HepG2 (cell line): Measurements from ENCODE around the gene SNX15. TPM values are rescaled to one million over a fixed set of nuclear protein-coding genes. Genes with fewer than 3 reads are reported as not detected.

Experiments used
- BRCA1 ChIP-seq: sonication (generic); formaldehyde crosslinking; IDR thresholded peaks from 2 replicates; pipeline ENCODE4 v1.4.0; 2020; ENCODE audit warnings: missing genetic modification reagents
- CBX2 ChIP-seq, 2 experiments: fragments of 200-600 bp in 1 of 2; sonication (generic); formaldehyde crosslinking in 1 of 2; IDR thresholded peaks; 2 replicates each; pipeline versions ENCODE4 v1.7.0 to v1.8.1; 2018 to 2022; ENCODE audit warnings: low read depth in 2 of 2, low read length in 1 of 2, mild to moderate bottlenecking in 1 of 2, missing genetic modification reagents in 1 of 2
- CC2D1A ChIP-seq: sonication (generic); formaldehyde crosslinking; IDR thresholded peaks from 2 replicates; pipeline ENCODE4 v1.8.1; 2023; ENCODE audit warnings: mild to moderate bottlenecking, missing genetic modification reagents
- CREBL2 ChIP-seq: sonication (generic); formaldehyde crosslinking; IDR thresholded peaks from 2 replicates; pipeline ENCODE4 v1.8.1; 2023; ENCODE audit warnings: missing genetic modification reagents, mild to moderate bottlenecking, borderline replicate concordance
- DNMT3B ChIP-seq: conservative IDR thresholded peaks from 2 replicates; pipeline ENCODE4 v1.6.1; 2016; ENCODE audit warnings: missing biosample characterization, control low read depth
- EED ChIP-seq: sonication (generic); formaldehyde crosslinking; IDR thresholded peaks from 2 replicates; pipeline ENCODE4 v1.5.0; 2020; ENCODE audit warnings: mild to moderate bottlenecking, missing genetic modification reagents
- HNF4A ChIP-seq: sonication (generic); formaldehyde crosslinking; IDR thresholded peaks from 2 replicates; pipeline ENCODE4 v1.4.0; 2020; ENCODE audit warnings: missing genetic modification reagents
- KLF9 ChIP-seq: IDR thresholded peaks from 2 replicates; pipeline ENCODE4 v1.6.1; 2016; ENCODE audit warnings: low read depth
- LCORL ChIP-seq, 2 experiments: fragments of 450-650 bp in 1 of 2; sonication (generic) in 1 of 2; formaldehyde crosslinking in 1 of 2; IDR thresholded peaks; 2 replicates each; pipeline versions ENCODE4 v1.5.0 to v1.6.1; 2017 to 2020; ENCODE audit warnings: antibody characterized with exemption in 1 of 2, missing genetic modification reagents in 1 of 2
- NCOA1 ChIP-seq: sonication (generic); formaldehyde crosslinking; IDR thresholded peaks from 2 replicates; pipeline ENCODE4 v1.9.0; 2021; ENCODE audit warnings: missing genetic modification reagents
- RFX5 ChIP-seq: IDR thresholded peaks from 2 replicates; pipeline ENCODE4 v1.6.1; 2011; ENCODE audit warnings: low read depth, low read length, improper control_type of control experiment
- RNF2 ChIP-seq: fragments of 450-650 bp; conservative IDR thresholded peaks from 2 replicates; pipeline ENCODE4 v1.6.1; 2016; ENCODE audit warnings: low read depth
- RXRA ChIP-seq: sonication (generic); formaldehyde crosslinking; IDR thresholded peaks from 2 replicates; pipeline ENCODE4 v1.5.1; 2020; ENCODE audit warnings: missing genetic modification reagents
- TAF15 ChIP-seq: fragments of 200-400 bp; formaldehyde crosslinking; IDR thresholded peaks from one replicate; pipeline ENCODE4 v1.6.1; 2018; ENCODE audit warnings: mild to moderate bottlenecking, low read depth, low read length; ENCODE audit not compliant: poor library complexity, severe bottlenecking
- TCF7 ChIP-seq: sonication (generic); IDR thresholded peaks from 2 replicates; pipeline ENCODE4 v1.6.1; 2016; ENCODE audit warnings: antibody characterized with exemption, low read depth
- TMF1 ChIP-seq: sonication (generic); formaldehyde crosslinking; IDR thresholded peaks from 2 replicates; pipeline ENCODE4 v1.8.1; 2022; ENCODE audit warnings: low read depth, missing genetic modification reagents
- TP53 ChIP-seq: sonication (generic); formaldehyde crosslinking; conservative IDR thresholded peaks from 2 replicates; pipeline ENCODE4 v1.4.0; 2020; ENCODE audit warnings: missing genetic modification reagents
- ZBTB14 ChIP-seq: sonication (generic); formaldehyde crosslinking; IDR thresholded peaks from 2 replicates; pipeline ENCODE4 v1.4.0; 2020; ENCODE audit warnings: missing genetic modification reagents
- ZBTB33 ChIP-seq: sonication (generic); formaldehyde crosslinking; IDR thresholded peaks from 2 replicates; pipeline ENCODE4 v1.4.0; 2020; ENCODE audit warnings: missing genetic modification reagents
- ZBTB42 ChIP-seq: sonication (generic); formaldehyde crosslinking; IDR thresholded peaks from 2 replicates; pipeline ENCODE4 v1.5.0; 2020; ENCODE audit warnings: mild to moderate bottlenecking, missing genetic modification reagents
- ZFP91 ChIP-seq: sonication (generic); formaldehyde crosslinking; IDR thresholded peaks from 2 replicates; pipeline ENCODE4 v1.9.0; 2022; ENCODE audit warnings: missing genetic modification reagents, mild to moderate bottlenecking, borderline replicate concordance
- ZMYM4 ChIP-seq: sonication (generic); formaldehyde crosslinking; IDR thresholded peaks from 2 replicates; pipeline ENCODE4 v1.8.1; 2023; ENCODE audit warnings: mild to moderate bottlenecking, missing genetic modification reagents
- ZNF468 ChIP-seq: sonication (generic); formaldehyde crosslinking; IDR thresholded peaks from 2 replicates; pipeline ENCODE4 v1.8.0; 2022; ENCODE audit warnings: mild to moderate bottlenecking, moderate library complexity, missing genetic modification reagents
- ZNF501 ChIP-seq: sonication (generic); formaldehyde crosslinking; IDR thresholded peaks from 2 replicates; pipeline ENCODE4 v1.5.1; 2020; ENCODE audit warnings: mild to moderate bottlenecking, moderate library complexity, missing genetic modification reagents
- ZNF512 ChIP-seq: sonication (generic); formaldehyde crosslinking; IDR thresholded peaks from 2 replicates; pipeline ENCODE4 v1.4.0; 2020; ENCODE audit warnings: mild to moderate bottlenecking, missing genetic modification reagents
- ZNF788 ChIP-seq: sonication (generic); formaldehyde crosslinking; IDR thresholded peaks from 2 replicates; pipeline ENCODE4 v1.5.0; 2020; ENCODE audit warnings: mild to moderate bottlenecking, missing genetic modification reagents, borderline replicate concordance
- polyA plus RNA-seq, 8 experiments: library from polyadenylated mRNA; depleted of rRNA in 3 of 8; stranded (reverse) in 7 of 8; unstranded in 1 of 8; fragments of >200 nt; fragmentation: Illumina TruSeq in 4 of 8; extraction: Trizol in 4 of 8; gene quantifications; 2 replicates each; pipeline versions ENCODE4 v1.2.1 to v1.2.3, GENCODE V29; 2011 to 2016; ENCODE audit warnings: low read depth in 4 of 8, missing spikeins in 1 of 8, mixed read lengths in 1 of 8; ENCODE audit not compliant: insufficient read depth in 1 of 8
- total RNA-seq, 5 experiments: library from RNA; depleted of rRNA; stranded (reverse); fragments of >200 nt; fragmentation: Illumina TruSeq; extraction: Trizol; gene quantifications; 2 replicates each; pipeline ENCODE4 v1.2.3, GENCODE V29; 2016; ENCODE audit warnings: low read depth in 1 of 5

Gene SNX15
- total and polyA plus RNA-seq, 2 of the 13 experiments (the other 11 are each of a cell fraction or from before 2014, with no cell fraction given): 19.1 to 22.6 TPM

GRCh38 chr11:65019824-65020223 lies 7.4 kb upstream of the SNX15 start (continued):
- TF ChIP-seq ZBTB42 (CRISPR knock-in tag): no peak
- no peak for TF ChIP-seq CC2D1A (CRISPR knock-in tag)
- TF ChIP-seq EED: no peak
- TF ChIP-seq DNMT3B: no peak
- no peak for TF ChIP-seq ZNF501 (CRISPR knock-in tag)
- TF ChIP-seq RXRA (CRISPR knock-in tag): peak; percentile 75
- TF ChIP-seq RNF2: no peak
- TF ChIP-seq KLF9 (CRISPR knock-in tag): 0 out of 2 replicates have a peak, but pooled peaks have one; percentile 57
- no peak for TF ChIP-seq RFX5
- no peak for TF ChIP-seq ZNF512 (CRISPR knock-in tag)
- no peak; the same call in 1 of the 2 replicates for TF ChIP-seq ZFP91
- no peak for TF ChIP-seq CREBL2 (CRISPR knock-in tag)
- TF ChIP-seq CBX2 (IDR thresholded peaks at IDR 0.05; ENCODE audit: low read depth, low read length): no peak
- no peak for TF ChIP-seq CBX2 (CRISPR knock-in tag; IDR thresholded peaks at IDR 0.05; ENCODE audit: low read depth)
- TF ChIP-seq ZBTB33: peak; percentile 29
- peak; percentile 82 for TF ChIP-seq HNF4A (CRISPR knock-in tag)
- no peak for TF ChIP-seq TCF7
- TF ChIP-seq ZBTB14 (CRISPR knock-in tag): no peak
- no peak for TF ChIP-seq TP53
- no peak for TF ChIP-seq NCOA1 (CRISPR knock-in tag)
- TF ChIP-seq TAF15: no peak
- TF ChIP-seq BRCA1 (CRISPR knock-in tag): no peak
- no peak for TF ChIP-seq ZNF788 (CRISPR knock-in tag)
- TF ChIP-seq TMF1: no peak
- TF ChIP-seq ZMYM4: peak; percentile 58
- TF ChIP-seq ZNF468 (CRISPR knock-in tag): no peak
- TF ChIP-seq LCORL (IDR thresholded peaks at IDR 0.05): no peak
- TF ChIP-seq LCORL (CRISPR knock-in tag; IDR thresholded peaks at IDR 0.05): peak; percentile 78
